Vagina (tissue), 2 donors: ENCODE data around the gene PIH1D1. TPM values are rescaled to one million over a fixed set of nuclear protein-coding genes. Genes with fewer than 3 reads are reported as not detected.

Source experiments
- DNase-seq, 2 donors: peaks; one replicate each; pipeline ENCODE4 v3.0.0-alpha.2; 2017; ENCODE audit errors: extremely low spot score in 2 of 2
- H3K27ac ChIP-seq: fragments of 200-600 bp; sonication (generic); one replicate; pipeline ENCODE4 v1.5.1; 2019
- H3K27me3 ChIP-seq: fragments of 200-600 bp; sonication (generic); one replicate; pipeline ENCODE4 v1.5.1; 2019
- H3K36me3 ChIP-seq, 2 donors: fragments of 200-600 bp; sonication (generic); one replicate each; pipeline ENCODE4 v1.5.1; 2017 to 2019
- H3K4me1 ChIP-seq: fragments of 200-600 bp; sonication (generic); one replicate; pipeline ENCODE4 v1.5.1; 2019
- H3K4me3 ChIP-seq, 2 donors: fragments of 200-600 bp; sonication (generic); 1 replicate in 1 of 2; 2 replicates in 1 of 2; pipeline ENCODE4 v1.5.1; 2016 to 2019
- H3K9me3 ChIP-seq: fragments of 200-600 bp; sonication (generic); one replicate; pipeline ENCODE4 v1.5.1; 2019
- CTCF ChIP-seq, 3 experiments: fragments of 450-650 bp in 2 of 3; fragments of 200-600 bp in 1 of 3; sonication (generic) in 1 of 3; IDR thresholded peaks; one replicate each; pipeline ENCODE4 v1.5.1; 2017 to 2019; ENCODE audit warnings: antibody characterized with exemption in 3 of 3, mild to moderate bottlenecking in 2 of 3, moderate library complexity in 2 of 3
- POLR2A ChIP-seq, 2 donors: fragments of 450-650 bp; IDR thresholded peaks; one replicate each; pipeline ENCODE4 v1.6.1; 2017; ENCODE audit warnings: antibody characterized with exemption in 2 of 2, mild to moderate bottlenecking in 2 of 2, moderate library complexity in 2 of 2
- POLR2AphosphoS5 ChIP-seq, 2 donors: sonication (generic); formaldehyde crosslinking; IDR thresholded peaks; one replicate each; pipeline ENCODE4 v1.9.0; 2017; ENCODE audit warnings: antibody characterized with exemption in 2 of 2, mild to moderate bottlenecking in 2 of 2, low read depth in 1 of 2; ENCODE audit not compliant: insufficient read depth in 1 of 2
- intact Hi-C: fragments of 100-400 bp; cut with DNase I; formaldehyde crosslinking; loops from one replicate; pipeline ENCODE4 v1.15.1; 2023
- total RNA-seq: library from RNA; depleted of rRNA; stranded (reverse); fragments of >200 nt; gene quantifications from one replicate; pipeline ENCODE4 v1.2.3, GENCODE V29; 2016

The PIH1D1 gene
- total RNA-seq, 1 donor from 2014 or later: 96.3 TPM

- H3K27me3 ChIP-seq: no peaks in the 10 kb centered on the region
- intact Hi-C loops: loop anchor here (5.0 kb wide), 1 partner anchor 46 kb away; no protein-coding TSS in a partner anchor
- no peaks in the 10 kb centered on the region for H3K9me3 ChIP-seq
- TF ChIP-seq CTCF (IDR thresholded peaks at IDR 0.05): no peak
- TF ChIP-seq POLR2A (IDR thresholded peaks at IDR 0.05): no peak
- no peak overlapping the region for H3K27ac ChIP-seq
- H3K4me3 ChIP-seq: no peak overlapping the region
- H3K36me3 ChIP-seq: no peaks in the 10 kb centered on the region
- no peak for DNase-seq
- peaks cover 22% of the 10 kb centered on the region for H3K4me1 ChIP-seq
These were observed 13.4 kb downstream of the PIH1D1 start for GRCh38 chr19:49438261-49438660.

- Histone ChIP-seq H3K4me3 (no peak overlapping the region), H3K9me3 (no peaks in the 10 kb centered on the region), H3K4me1 (peaks cover 17% of the 10 kb centered on the region), H3K27ac (no peak overlapping the region), H3K27me3 (peaks cover 2% of the 10 kb centered on the region), H3K36me3 (no peaks in the 10 kb centered on the region)
- intact Hi-C loops: loop anchor here (5.0 kb wide), 1 partner anchor 45 kb away; no protein-coding TSS in a partner anchor
- TF ChIP-seq POLR2AphosphoS5 (IDR thresholded peaks at IDR 0.05; ENCODE audit: insufficient read depth in 1 of 2, low read depth in 1 of 2) (no peak), POLR2A (IDR thresholded peaks at IDR 0.05) (no peak), CTCF (IDR thresholded peaks at IDR 0.05) (no peak)
- no peak for DNase-seq
These were observed 14.4 kb downstream of the PIH1D1 start for GRCh38 chr19:49437231-49437630.

- H3K4me1 ChIP-seq: peaks cover 10% of the 10 kb centered on the region
- no peaks in the 10 kb centered on the region for H3K9me3 ChIP-seq
- intact Hi-C loops: loop anchor here (5.0 kb wide), 1 partner anchor 44 kb away; no protein-coding TSS in a partner anchor
- no peak overlapping the region for H3K27ac ChIP-seq
- no peak overlapping the region for H3K4me3 ChIP-seq
- TF ChIP-seq POLR2AphosphoS5 (IDR thresholded peaks at IDR 0.05; ENCODE audit: insufficient read depth in 1 of 2, low read depth in 1 of 2) (no peak), CTCF (IDR thresholded peaks at IDR 0.05) (no peak), POLR2A (IDR thresholded peaks at IDR 0.05) (no peak)
- DNase-seq: no peak
- H3K27me3 ChIP-seq: peaks cover 7% of the 10 kb centered on the region
- H3K36me3 ChIP-seq: no peaks in the 10 kb centered on the region
These were observed 15.1 kb downstream of the PIH1D1 start for GRCh38 chr19:49436381-49437017.

- Histone ChIP-seq H3K27me3 (peaks cover 7% of the 10 kb centered on the region), H3K4me3 (no peak overlapping the region), H3K36me3 (no peaks in the 10 kb centered on the region), H3K4me1 (peaks cover 3% of the 10 kb centered on the region), H3K9me3 (no peaks in the 10 kb centered on the region), H3K27ac (no peak overlapping the region)
- TF ChIP-seq POLR2AphosphoS5 (IDR thresholded peaks at IDR 0.05; ENCODE audit: insufficient read depth in 1 of 2, low read depth in 1 of 2): no peak
- TF ChIP-seq POLR2A (IDR thresholded peaks at IDR 0.05): no peak
- no peak for TF ChIP-seq CTCF (IDR thresholded peaks at IDR 0.05)
- intact Hi-C loops: loop anchor here (5.0 kb wide), 1 partner anchor 43 kb away; no protein-coding TSS in a partner anchor
- DNase-seq: no peak
These were observed 15.9 kb downstream of the PIH1D1 start for GRCh38 chr19:49435670-49436069.

- intact Hi-C loops: loop anchor here (5.0 kb wide), 1 partner anchor 43 kb away; no protein-coding TSS in a partner anchor
- no peak for DNase-seq
- TF ChIP-seq CTCF (IDR thresholded peaks at IDR 0.05) (no peak), POLR2A (IDR thresholded peaks at IDR 0.05) (no peak), POLR2AphosphoS5 (IDR thresholded peaks at IDR 0.05; ENCODE audit: insufficient read depth in 1 of 2, low read depth in 1 of 2) (no peak)
- H3K27ac ChIP-seq: no peak overlapping the region
- no peak overlapping the region for H3K4me3 ChIP-seq
- H3K9me3 ChIP-seq: no peaks in the 10 kb centered on the region
- H3K4me1 ChIP-seq: no peaks in the 10 kb centered on the region
- H3K36me3 ChIP-seq: no peaks in the 10 kb centered on the region
- peaks cover 7% of the 10 kb centered on the region for H3K27me3 ChIP-seq
These were observed 16.6 kb downstream of the PIH1D1 start for GRCh38 chr19:49434907-49435583.
